GM23248 (cell line): ENCODE results near the gene C1orf167.

Experiments
- EZH2 ChIP-seq: fragments of 200-600 bp; sonication (generic); IDR thresholded peaks from 2 replicates; pipeline ENCODE4 v1.6.1; 2018; ENCODE audit warnings: antibody characterized with exemption, mild to moderate bottlenecking; ENCODE audit not compliant: insufficient read depth, poor library complexity, severe bottlenecking
- EZH2phosphoT487 ChIP-seq: fragments of 200-600 bp; sonication (generic); IDR thresholded peaks from 2 replicates; pipeline ENCODE4 v1.6.1; 2018; ENCODE audit warnings: antibody characterized with exemption, moderate library complexity, mild to moderate bottlenecking, low read depth; ENCODE audit not compliant: insufficient read depth

DNA sequence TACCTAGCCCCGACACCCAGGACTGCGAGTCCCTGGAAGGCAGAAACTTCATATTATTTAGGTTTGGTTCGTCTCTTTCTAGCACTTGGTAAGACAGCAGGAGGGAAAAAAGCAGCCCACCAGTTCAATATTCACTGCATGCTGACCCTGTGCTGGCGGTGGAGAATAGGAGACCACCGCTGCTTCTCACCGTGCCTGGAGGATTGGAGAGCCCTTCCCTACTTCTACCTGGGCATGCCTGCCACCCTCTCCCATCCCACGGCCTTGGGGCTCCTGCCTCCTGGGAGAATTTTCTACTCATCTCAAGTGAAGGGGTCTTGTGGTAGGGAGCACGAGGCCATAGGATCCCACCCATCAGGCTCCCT lies 38.4 kb downstream of the C1orf167 start:
- no peak for TF ChIP-seq EZH2
- no peak for TF ChIP-seq EZH2phosphoT487
